ENCODE data around the gene ZC3HAV1. TPM values are rescaled to one million over a fixed set of nuclear protein-coding genes. Genes with fewer than 3 reads are reported as not detected.

Gene ZC3HAV1
- total RNA-seq, 1 donor from 2014 or later: 23.7 TPM

- TF ChIP-seq CTCF (IDR thresholded peaks at IDR 0.05; ENCODE audit: unreplicated experiment): no peak
- no peak for DNase-seq (ENCODE audit: low spot score in 2 of 2, unreplicated experiment in 2 of 2)
- H3K27ac Mint-ChIP-seq: no peak overlapping the region
- H3K27me3 Mint-ChIP-seq (ENCODE audit: low read depth): peaks cover 28% of the 10 kb centered on the region
- no peak overlapping the region for H3K4me3 Mint-ChIP-seq
- H3K36me3 Mint-ChIP-seq: no peaks in the 10 kb centered on the region
- no peaks in the 10 kb centered on the region for H3K9me3 Mint-ChIP-seq
- H3K4me1 Mint-ChIP-seq: no peaks in the 10 kb centered on the region
Measured at GRCh38 chr7:139124084-139124914, 14.8 kb upstream of the ZC3HAV1 start.

GRCh38 chr7:139119486-139119849 lies 9.9 kb upstream of the ZC3HAV1 start:
- no peak for TF ChIP-seq CTCF (IDR thresholded peaks at IDR 0.05; ENCODE audit: unreplicated experiment)
- no peak for DNase-seq (ENCODE audit: low spot score in 2 of 2, unreplicated experiment in 2 of 2)
- Mint-ChIP-seq H3K9me3 (no peaks in the 10 kb centered on the region), H3K4me3 (no peak overlapping the region), H3K36me3 (no peaks in the 10 kb centered on the region), H3K4me1 (peaks cover 4% of the 10 kb centered on the region), H3K27me3 (ENCODE audit: low read depth) (peaks cover 11% of the 10 kb centered on the region), H3K27ac (no peak overlapping the region)

GRCh38 chr7:139118805-139119485 lies 9.4 kb upstream of the ZC3HAV1 start:
- H3K4me1 Mint-ChIP-seq: peaks cover 4% of the 10 kb centered on the region
- H3K4me3 Mint-ChIP-seq: no peak overlapping the region
- no peak overlapping the region for H3K27ac Mint-ChIP-seq
- H3K36me3 Mint-ChIP-seq: no peaks in the 10 kb centered on the region
- no peak for DNase-seq (ENCODE audit: low spot score in 2 of 2, unreplicated experiment in 2 of 2)
- TF ChIP-seq CTCF (IDR thresholded peaks at IDR 0.05; ENCODE audit: unreplicated experiment): no peak
- H3K9me3 Mint-ChIP-seq: no peaks in the 10 kb centered on the region
- H3K27me3 Mint-ChIP-seq (ENCODE audit: low read depth): peaks cover 7% of the 10 kb centered on the region

- Mint-ChIP-seq H3K4me1 (peaks cover 4% of the 10 kb centered on the region), H3K4me3 (no peak overlapping the region), H3K9me3 (no peaks in the 10 kb centered on the region), H3K27me3 (ENCODE audit: low read depth) (peaks cover 6% of the 10 kb centered on the region), H3K36me3 (no peaks in the 10 kb centered on the region), H3K27ac (no peak overlapping the region)
- no peak for TF ChIP-seq CTCF (IDR thresholded peaks at IDR 0.05; ENCODE audit: unreplicated experiment)
- no peak for DNase-seq (ENCODE audit: low spot score in 2 of 2, unreplicated experiment in 2 of 2)
Measured at GRCh38 chr7:139118234-139118804, 8.8 kb upstream of the ZC3HAV1 start.

- Mint-ChIP-seq H3K9me3 (no peaks in the 10 kb centered on the region), H3K27ac (no peak overlapping the region), H3K36me3 (no peaks in the 10 kb centered on the region), H3K4me1 (peaks cover 4% of the 10 kb centered on the region), H3K4me3 (no peak overlapping the region), H3K27me3 (ENCODE audit: low read depth) (peaks cover 6% of the 10 kb centered on the region)
- no peak for DNase-seq (ENCODE audit: low spot score in 2 of 2, unreplicated experiment in 2 of 2)
- TF ChIP-seq CTCF (IDR thresholded peaks at IDR 0.05; ENCODE audit: unreplicated experiment): no peak
Measured at GRCh38 chr7:139117599-139118233, 8.2 kb upstream of the ZC3HAV1 start.

Data from mesothelial cell of epicardium (in vitro differentiated cells).